Activated B cell treated with CpG ODN at 0.5 μM for 24 hours (primary cell): ENCODE results near the gene LPAR1. TPM values are rescaled to one million over a fixed set of nuclear protein-coding genes. Genes with fewer than 3 reads are reported as not detected.

Experiments used
- ATAC-seq: fragments of 200-7000 bp; cut with Tn5 transposase; one replicate; pipeline ENCODE4 v1.10.0; 2021; ENCODE audit warnings: low read depth, mild to moderate bottlenecking, moderate library complexity
- CTCF ChIA-PET: fragments of 350-600 bp; sonication (Branson Sonifier 250); formaldehyde crosslinking; loops from one replicate; lab custom pipeline; 2021; ENCODE audit warnings: antibody characterized with exemption; lab: Charles Lee
- POLR2A ChIA-PET: fragments of 350-600 bp; sonication (Branson Sonifier 250); formaldehyde crosslinking; loops from one replicate; lab custom pipeline; 2021; ENCODE audit warnings: antibody characterized with exemption; lab: Charles Lee
- DNase-seq: peaks from one replicate; pipeline ENCODE4 v3.0.0; 2022
- H3K27ac Mint-ChIP-seq: one replicate; pipeline ENCODE4 v1.8.0; 2020; ENCODE audit warnings: mixed read lengths
- H3K27me3 Mint-ChIP-seq: one replicate; pipeline ENCODE4 v1.8.0; 2021; ENCODE audit warnings: mixed read lengths
- H3K36me3 Mint-ChIP-seq: one replicate; pipeline ENCODE4 v1.8.0; 2021; ENCODE audit warnings: low read depth, mixed read lengths
- H3K4me1 Mint-ChIP-seq: one replicate; pipeline ENCODE4 v1.8.0; 2021; ENCODE audit warnings: mixed read lengths
- H3K4me3 Mint-ChIP-seq: one replicate; pipeline ENCODE4 v1.8.0; 2020; ENCODE audit warnings: mild to moderate bottlenecking, mixed read lengths
- H3K9me3 Mint-ChIP-seq: one replicate; pipeline ENCODE4 v1.8.0; 2020; ENCODE audit warnings: mixed read lengths
- CTCF ChIP-seq: fragments of 200-600 bp; IDR thresholded peaks from one replicate; pipeline ENCODE4 v1.8.0; 2022; ENCODE audit warnings: antibody characterized with exemption, mild to moderate bottlenecking
- intact Hi-C: fragments of 100-400 bp; cut with micrococcal nuclease; formaldehyde crosslinking; loops from one replicate; pipeline ENCODE4 v1.15.1; 2024
- total RNA-seq: library from RNA; stranded (reverse); gene quantifications from 2 replicates; pipeline ENCODE4 v1.2.3, GENCODE V29; 2022

Gene LPAR1
- total RNA-seq, 1 donor from 2014 or later: not detected

GRCh38 chr9:111035543-111036428 lies 2.5 kb downstream of the LPAR1 start:
- CTCF ChIA-PET: no interaction called here
- intact Hi-C loops: no loop called here
- no peaks in the 10 kb centered on the region for H3K36me3 Mint-ChIP-seq
- no peak for TF ChIP-seq CTCF
- POLR2A ChIA-PET: no interaction called here
- H3K4me3 Mint-ChIP-seq: no peak overlapping the region
- H3K27ac Mint-ChIP-seq: no peak overlapping the region
- no peak for DNase-seq
- no peak for ATAC-seq
- no peaks in the 10 kb centered on the region for H3K9me3 Mint-ChIP-seq
- H3K27me3 Mint-ChIP-seq: peaks cover 52% of the 10 kb centered on the region
- peaks cover 14% of the 10 kb centered on the region for H3K4me1 Mint-ChIP-seq

DNA sequence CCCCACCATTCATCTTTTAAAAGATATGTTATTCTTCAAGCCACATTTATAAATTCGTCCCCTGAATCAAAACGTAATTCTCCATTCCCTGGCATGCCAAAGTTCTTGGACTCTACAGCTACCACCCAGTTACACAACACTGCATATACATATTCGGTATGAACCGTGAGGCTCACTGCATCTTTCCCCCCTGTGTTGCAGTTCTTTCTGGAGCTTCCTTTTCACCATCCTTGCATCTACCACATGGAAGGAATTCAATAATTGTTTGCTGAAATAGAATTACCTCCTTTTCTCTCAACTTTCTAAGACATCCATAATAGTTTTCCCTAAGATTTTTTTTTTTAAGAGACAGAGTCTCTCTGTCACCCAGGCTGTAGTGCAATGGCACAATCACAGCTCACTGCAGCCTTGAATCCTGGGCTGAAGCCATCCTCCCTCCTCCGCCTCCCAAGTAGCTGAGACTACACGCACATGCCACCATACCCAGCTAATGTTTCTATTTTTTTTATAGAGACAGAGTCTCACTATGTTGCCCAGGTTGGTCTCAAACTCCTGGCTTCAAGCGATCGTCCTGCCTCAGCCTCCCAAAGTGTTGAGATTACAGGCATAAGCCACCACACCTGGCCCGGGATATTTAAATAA lies 3.3 kb downstream of the LPAR1 start:
- DNase-seq: no peak
- Mint-ChIP-seq H3K36me3 (no peaks in the 10 kb centered on the region), H3K27ac (no peak overlapping the region), H3K9me3 (no peaks in the 10 kb centered on the region), H3K27me3 (peaks cover 47% of the 10 kb centered on the region), H3K4me1 (peaks cover 14% of the 10 kb centered on the region), H3K4me3 (no peak overlapping the region)
- intact Hi-C loops: no loop called here
- no peak for TF ChIP-seq CTCF
- ChIA-PET POLR2A (no interaction called here), CTCF (no interaction called here)
- ATAC-seq: no peak

DNA sequence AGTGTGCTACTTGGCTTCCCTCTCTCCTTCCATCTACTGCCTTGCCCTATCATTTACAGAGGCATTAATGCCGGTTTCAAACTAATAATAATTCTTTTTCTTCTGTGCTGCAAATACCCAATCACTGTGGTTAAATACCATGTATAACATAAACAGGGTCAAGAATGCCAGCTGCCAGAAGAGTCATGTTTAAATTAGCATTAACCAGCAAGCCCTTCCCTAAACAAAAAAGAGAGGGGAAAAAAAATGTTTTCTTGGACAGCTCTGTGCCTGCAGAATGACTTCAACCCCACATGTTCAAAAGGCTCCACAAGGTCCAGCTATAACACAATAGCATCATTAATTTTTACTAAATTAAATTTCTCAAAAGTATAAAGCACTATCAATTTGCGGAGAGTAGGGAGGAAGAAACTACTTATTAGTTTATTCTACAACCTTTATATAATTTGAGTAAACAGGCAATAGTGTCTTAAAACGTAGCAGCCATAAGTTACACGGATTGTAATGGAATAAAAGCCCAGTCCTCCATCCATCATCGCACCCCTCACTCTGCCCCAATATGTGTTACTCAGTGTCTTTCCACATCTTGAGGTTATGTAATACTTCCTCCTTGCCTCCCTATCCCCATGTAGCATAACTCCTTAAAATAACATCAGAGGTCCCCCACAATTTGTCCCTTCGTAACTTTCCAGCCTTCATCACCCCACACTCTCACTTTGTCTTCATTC lies 3.9 kb downstream of the LPAR1 start:
- no peak for DNase-seq
- peaks cover 14% of the 10 kb centered on the region for H3K4me1 Mint-ChIP-seq
- H3K27me3 Mint-ChIP-seq: peaks cover 47% of the 10 kb centered on the region
- TF ChIP-seq CTCF: no peak
- H3K4me3 Mint-ChIP-seq: no peak overlapping the region
- no peak for ATAC-seq
- intact Hi-C loops: no loop called here
- ChIA-PET POLR2A (no interaction called here), CTCF (no interaction called here)
- no peaks in the 10 kb centered on the region for H3K36me3 Mint-ChIP-seq
- H3K9me3 Mint-ChIP-seq: no peaks in the 10 kb centered on the region
- no peak overlapping the region for H3K27ac Mint-ChIP-seq

DNA sequence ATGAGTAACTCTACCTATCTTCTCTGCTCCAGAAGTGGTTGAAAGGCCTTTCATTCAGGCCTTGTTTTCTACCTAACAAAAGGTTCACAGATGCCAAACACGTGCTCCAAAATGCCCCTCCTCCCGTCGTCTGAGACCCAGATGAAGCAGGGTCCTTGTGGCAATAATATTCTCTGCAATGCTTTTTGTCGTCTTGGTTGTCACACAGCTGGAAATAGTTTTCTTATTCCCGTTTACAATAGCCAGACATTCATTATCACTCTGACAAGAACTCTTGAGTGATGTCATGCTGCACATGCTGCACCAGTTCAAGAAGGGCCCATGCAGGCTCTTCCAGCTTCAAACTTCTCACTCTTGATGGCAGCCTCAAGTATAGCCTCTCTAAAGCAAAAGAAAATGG lies 7.8 kb downstream of the LPAR1 start:
- ATAC-seq (no peak), DNase-seq (no peak)
- H3K27ac Mint-ChIP-seq: no peak overlapping the region
- H3K36me3 Mint-ChIP-seq: no peaks in the 10 kb centered on the region
- no peaks in the 10 kb centered on the region for H3K4me1 Mint-ChIP-seq
- TF ChIP-seq CTCF: no peak
- intact Hi-C loops: no loop called here
- H3K4me3 Mint-ChIP-seq: no peak overlapping the region
- CTCF ChIA-PET: no interaction called here
- POLR2A ChIA-PET: no interaction called here
- no peaks in the 10 kb centered on the region for H3K9me3 Mint-ChIP-seq
- H3K27me3 Mint-ChIP-seq: peaks cover 24% of the 10 kb centered on the region

DNA sequence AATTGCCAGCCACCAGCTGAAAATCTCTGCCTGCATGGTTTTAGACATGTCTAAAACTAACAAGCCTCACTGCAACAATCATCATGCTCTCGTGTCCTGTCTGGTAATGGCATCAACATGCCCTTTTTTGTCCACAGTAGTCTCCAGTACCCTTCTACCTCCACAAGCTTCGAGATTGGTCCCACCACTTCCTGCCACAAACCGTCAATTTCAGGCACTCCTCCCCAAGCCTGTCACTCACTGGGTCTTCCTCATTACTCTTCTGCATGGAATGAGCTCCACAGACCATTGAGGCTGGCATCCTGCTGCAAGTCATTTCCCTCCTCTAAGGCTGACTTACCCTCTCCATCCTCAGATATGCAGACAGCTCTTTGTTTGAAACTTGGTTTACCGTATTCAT lies 9.0 kb downstream of the LPAR1 start:
- H3K4me3 Mint-ChIP-seq: no peak overlapping the region
- H3K27me3 Mint-ChIP-seq: peaks cover 14% of the 10 kb centered on the region
- H3K4me1 Mint-ChIP-seq: no peaks in the 10 kb centered on the region
- ChIA-PET CTCF (no interaction called here), POLR2A (no interaction called here)
- intact Hi-C loops: no loop called here
- ATAC-seq (no peak), DNase-seq (no peak)
- H3K27ac Mint-ChIP-seq: no peak overlapping the region
- TF ChIP-seq CTCF: no peak
- H3K36me3 Mint-ChIP-seq: no peaks in the 10 kb centered on the region
- peaks cover 3% of the 10 kb centered on the region for H3K9me3 Mint-ChIP-seq
